Naive thymus-derived CD8-positive, alpha-beta T cell (primary cell): ENCODE measurements around the gene CRYBB1. TPM values are rescaled to one million over a fixed set of nuclear protein-coding genes. Genes with fewer than 3 reads are reported as not detected.

Experiments used
- ATAC-seq, 2 donors: fragments of 150-1000 bp; cut with Tn5 transposase in 1 of 2; sonication (Bioruptor Pico), chemical (Tn5 transposase) in 1 of 2; 1 replicate in 1 of 2; 2 replicates in 1 of 2; pipeline ENCODE4 v1.10.0; 2021; ENCODE audit warnings: mild to moderate bottlenecking in 2 of 2, moderate library complexity in 2 of 2
- POLR2A ChIA-PET: fragments of 350-600 bp; sonication (Branson Sonifier 250); formaldehyde crosslinking; loops from one replicate; lab custom pipeline; 2021; ENCODE audit warnings: antibody characterized with exemption; lab: Charles Lee
- DNase-seq, 10 donors: peaks; one replicate each; pipeline versions ENCODE4 v3.0.0 to v3.0.0-alpha.2; 2020 to 2022
- H3K27ac Mint-ChIP-seq, 10 donors: one replicate each; pipeline ENCODE4 v1.8.0; 2020 to 2022; ENCODE audit warnings: mild to moderate bottlenecking in 10 of 10, mixed read lengths in 10 of 10, moderate library complexity in 4 of 10, inconsistent platforms in 1 of 10
- H3K27me3 Mint-ChIP-seq, 5 donors: one replicate each; pipeline ENCODE4 v1.8.0; 2021 to 2022; ENCODE audit warnings: mixed read lengths in 5 of 5
- H3K36me3 Mint-ChIP-seq, 3 donors: one replicate each; pipeline ENCODE4 v1.8.0; 2020 to 2022; ENCODE audit warnings: mixed read lengths in 3 of 3, mild to moderate bottlenecking in 2 of 3, inconsistent platforms in 1 of 3
- H3K4me1 Mint-ChIP-seq, 4 donors: one replicate each; pipeline ENCODE4 v1.8.0; 2021 to 2022; ENCODE audit warnings: mixed read lengths in 4 of 4
- H3K4me3 Mint-ChIP-seq, 10 donors: one replicate each; pipeline ENCODE4 v1.8.0; 2020 to 2022; ENCODE audit warnings: mild to moderate bottlenecking in 10 of 10, mixed read lengths in 10 of 10, moderate library complexity in 6 of 10, inconsistent platforms in 1 of 10
- H3K9me3 Mint-ChIP-seq, 9 donors: one replicate each; pipeline ENCODE4 v1.8.0; 2020 to 2022; ENCODE audit warnings: mixed read lengths in 9 of 9, mild to moderate bottlenecking in 3 of 9, inconsistent platforms in 1 of 9, moderate library complexity in 1 of 9
- polyA plus RNA-seq, 3 donors: library from polyadenylated mRNA; unstranded; fragments of 300-500 nt; fragmentation: Illumina TruSeq; gene quantifications; one replicate each; pipeline ENCODE4 v1.2.3, GENCODE V29; 2021
- total RNA-seq, 8 experiments: library from RNA in 2 of 8; stranded (reverse) in 2 of 8; gene quantifications; one replicate each; pipeline ENCODE4 v1.2.3 and lab custom pipeline; 2021 to 2026

The CRYBB1 gene
- total and polyA plus RNA-seq, 5 experiments from 2014 or later = not detected

DNA sequence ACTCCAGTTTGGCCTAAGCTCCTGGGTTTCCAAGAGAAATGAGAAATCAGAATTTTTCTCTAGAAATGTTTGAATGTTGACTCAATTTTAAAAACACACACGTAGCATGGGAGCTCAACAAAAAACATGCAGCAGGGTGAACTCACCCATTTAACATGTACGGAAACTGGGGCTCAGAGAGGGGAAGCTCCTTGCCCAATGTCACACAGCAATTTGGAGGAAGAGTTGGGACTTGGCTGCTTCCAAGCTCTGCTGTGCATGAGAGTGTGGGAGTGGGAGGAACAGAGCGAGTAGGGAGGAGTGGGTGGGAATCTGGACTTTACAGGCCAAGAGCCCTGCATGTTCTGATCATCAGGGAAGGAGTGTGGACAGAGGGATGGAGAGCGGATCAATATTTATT lies 33.8 kb downstream of the CRYBB1 start:
- Mint-ChIP-seq H3K4me3 (peak overlapping the region in 9 of 10 donors; percentile 19 to 90 (median 56)), H3K36me3 (peaks cover 0 to 37% (median 6%) of the 10 kb centered on the region in 3 donors), H3K27ac (peak overlapping the region; percentile 56 to 95 (median 91)), H3K27me3 (no peaks in the 10 kb centered on the region), H3K4me1 (peaks cover 52 to 94% (median 90%) of the 10 kb centered on the region in 4 donors), H3K9me3 (peaks cover 0 to 3% (median 0%) of the 10 kb centered on the region in 9 donors)
- no peak for DNase-seq
- POLR2A ChIA-PET = interaction anchor here (0.9 to 1.9 kb wide), 3 partner anchors 13 to 87 kb away, joined by 3 to 4 read pairs (median 3); no protein-coding TSS in a partner anchor
- ATAC-seq = no peak

DNA sequence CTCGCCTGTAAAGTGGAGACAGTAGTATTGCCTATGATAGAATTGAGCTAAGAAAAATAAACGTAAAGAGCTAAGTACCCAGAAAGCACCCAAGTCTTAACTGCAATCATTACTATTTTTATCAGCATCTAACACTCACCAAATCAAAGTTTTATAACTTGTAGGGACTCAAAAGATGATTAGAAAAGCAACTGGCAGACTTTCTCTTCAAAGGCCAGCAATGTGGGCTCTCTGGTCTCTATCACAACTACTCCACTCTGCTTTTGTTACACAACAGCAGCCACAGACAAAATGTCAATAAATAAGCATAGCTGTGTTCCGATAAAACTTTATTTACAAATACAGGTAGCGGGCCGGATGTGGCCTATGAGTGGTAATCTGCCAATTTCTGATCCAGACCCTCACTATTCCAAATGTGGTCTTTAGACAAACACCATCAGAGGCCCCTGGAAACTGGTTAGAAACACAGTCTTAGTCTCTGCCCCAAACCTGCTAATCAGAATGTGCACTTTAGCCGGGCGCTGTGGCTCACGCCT lies 36.1 kb downstream of the CRYBB1 start:
- Mint-ChIP-seq H3K4me1 (peaks cover 52 to 91% (median 84%) of the 10 kb centered on the region in 4 donors), H3K36me3 (peaks cover 0 to 38% (median 6%) of the 10 kb centered on the region in 3 donors), H3K4me3 (peak overlapping the region in 4 of 10 donors; percentile 10 to 77 (median 51)), H3K9me3 (no peaks in the 10 kb centered on the region), H3K27me3 (no peaks in the 10 kb centered on the region), H3K27ac (peak overlapping the region in 9 of 10 donors; percentile 84 to 97 (median 92))
- POLR2A ChIA-PET = interaction anchor here (1.0 kb wide), 1 partner anchor 26 kb away, joined by 5 read pairs; no protein-coding TSS in a partner anchor
- ATAC-seq (no peak), DNase-seq (no peak)

DNA sequence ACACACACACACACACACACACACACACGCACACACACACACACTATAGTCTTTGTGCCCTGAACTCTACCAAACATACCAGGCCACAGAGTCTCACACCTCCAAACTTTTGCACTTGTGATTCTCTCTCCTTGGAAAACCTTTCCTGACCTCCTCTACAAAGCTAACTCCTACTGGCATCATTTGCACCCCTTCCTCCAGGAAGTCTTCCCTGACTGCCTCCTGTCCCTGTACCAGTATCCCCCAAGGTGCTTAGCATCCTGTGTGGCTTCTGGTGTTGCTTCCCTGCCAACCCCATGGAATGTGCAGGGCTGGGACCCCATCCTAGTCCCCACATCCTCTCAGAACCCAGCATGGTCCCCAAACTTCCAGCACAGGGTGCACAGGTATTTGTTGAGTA lies 36.8 kb downstream of the CRYBB1 start:
- H3K36me3 Mint-ChIP-seq = peaks cover 0 to 45% (median 6%) of the 10 kb centered on the region in 3 donors
- ATAC-seq (no peak), DNase-seq (no peak)
- POLR2A ChIA-PET = interaction anchor here (1.0 to 2.2 kb wide), 2 partner anchors 27 to 90 kb away, joined by 5 to 7 read pairs; no protein-coding TSS in a partner anchor
- H3K27me3 Mint-ChIP-seq = no peaks in the 10 kb centered on the region
- peak overlapping the region; percentile 84 to 97 (median 92) for H3K27ac Mint-ChIP-seq
- no peaks in the 10 kb centered on the region for H3K9me3 Mint-ChIP-seq
- H3K4me3 Mint-ChIP-seq = peak overlapping the region; percentile 22 to 80 (median 72)
- peaks cover 55 to 90% (median 84%) of the 10 kb centered on the region in 4 donors for H3K4me1 Mint-ChIP-seq

DNA sequence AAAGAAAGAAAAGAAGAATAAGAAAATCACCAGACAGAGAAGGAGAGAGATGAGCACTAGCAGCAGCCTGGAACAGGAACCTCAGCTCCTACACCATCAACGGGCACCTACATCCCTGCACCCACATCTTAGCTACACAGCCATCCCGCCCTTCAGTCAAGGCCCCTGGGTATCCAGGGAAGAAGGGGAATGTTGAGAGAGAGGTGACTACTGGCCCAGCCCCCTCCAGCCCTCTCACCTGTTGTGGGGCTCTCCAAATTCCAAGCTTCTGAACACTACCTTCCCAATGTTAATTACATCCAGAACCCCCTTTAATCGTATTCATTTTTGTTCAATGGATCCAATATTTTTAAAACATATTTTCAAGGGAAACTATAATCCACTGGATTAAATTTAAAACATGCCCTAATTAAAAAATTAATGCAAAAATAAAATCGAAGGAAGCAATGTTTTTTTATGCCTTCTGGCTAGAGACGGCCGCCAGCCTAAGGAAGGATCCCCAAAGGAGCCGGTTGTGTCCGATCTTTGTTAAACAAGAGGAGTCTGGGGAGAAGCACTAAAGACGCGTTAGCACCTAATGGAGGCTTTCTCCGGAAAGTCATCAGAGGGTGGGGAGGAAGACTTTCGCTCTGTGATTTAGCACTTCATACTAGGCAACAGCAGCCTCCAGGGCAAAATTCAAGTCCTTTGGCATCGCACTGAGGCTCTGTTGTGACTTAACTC lies 37.4 kb downstream of the CRYBB1 start:
- Mint-ChIP-seq H3K36me3 (peaks cover 0 to 46% (median 6%) of the 10 kb centered on the region in 3 donors), H3K9me3 (no peaks in the 10 kb centered on the region), H3K27me3 (no peaks in the 10 kb centered on the region), H3K4me1 (peaks cover 53 to 89% (median 81%) of the 10 kb centered on the region in 4 donors), H3K27ac (peak overlapping the region; percentile 84 to 97 (median 92)), H3K4me3 (peak overlapping the region; percentile 76 to 88 (median 81))
- DNase-seq (no peak), ATAC-seq (no peak)
- POLR2A ChIA-PET = interaction anchor here (2.2 to 2.5 kb wide), 2 partner anchors 17 to 91 kb away, joined by 7 to 13 read pairs; no protein-coding TSS in a partner anchor

DNA sequence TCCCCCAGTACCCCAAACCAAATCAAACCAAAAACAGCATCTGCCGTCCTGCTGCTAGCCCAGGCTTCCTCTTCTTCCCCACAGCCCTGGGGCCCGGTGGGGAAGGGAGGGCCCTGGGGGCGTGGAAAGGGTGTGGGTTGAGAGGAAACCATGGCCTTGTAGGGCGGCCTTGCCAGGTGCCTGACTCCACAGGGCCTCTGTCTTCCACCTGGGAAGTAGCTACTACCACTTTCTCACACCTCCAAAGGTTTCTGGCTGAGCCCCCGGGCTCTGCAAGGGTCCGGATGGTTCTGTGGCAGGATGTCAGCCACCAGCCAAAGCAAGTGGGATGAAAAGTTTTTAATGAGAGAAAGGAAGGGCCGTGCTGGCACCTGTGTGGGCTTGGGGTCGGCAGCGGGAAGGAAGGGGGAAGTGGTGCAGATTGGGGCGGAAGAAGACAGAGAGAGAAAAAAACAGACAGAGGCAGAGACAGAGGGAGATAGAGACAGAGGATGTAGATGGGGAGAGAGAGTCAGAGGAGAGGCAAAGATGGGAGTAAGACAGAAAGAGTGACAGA lies 38.4 kb downstream of the CRYBB1 start:
- Mint-ChIP-seq H3K4me1 (peaks cover 51 to 89% (median 81%) of the 10 kb centered on the region in 4 donors), H3K27ac (peak overlapping the region; percentile 87 to 97 (median 92)), H3K36me3 (peaks cover 0 to 53% (median 6%) of the 10 kb centered on the region in 3 donors), H3K4me3 (peak overlapping the region; percentile 76 to 88 (median 81)), H3K9me3 (no peaks in the 10 kb centered on the region), H3K27me3 (no peaks in the 10 kb centered on the region)
- peak; percentile 38 to 75 (median 56) for DNase-seq
- peak; percentile 94 to 96 for ATAC-seq
- POLR2A ChIA-PET = interaction anchor here (0.7 to 2.5 kb wide), 11 partner anchors 9 to 95 kb away, joined by 3 to 13 read pairs (median 5); partner anchors contain the start of gene TFIP11

DNA sequence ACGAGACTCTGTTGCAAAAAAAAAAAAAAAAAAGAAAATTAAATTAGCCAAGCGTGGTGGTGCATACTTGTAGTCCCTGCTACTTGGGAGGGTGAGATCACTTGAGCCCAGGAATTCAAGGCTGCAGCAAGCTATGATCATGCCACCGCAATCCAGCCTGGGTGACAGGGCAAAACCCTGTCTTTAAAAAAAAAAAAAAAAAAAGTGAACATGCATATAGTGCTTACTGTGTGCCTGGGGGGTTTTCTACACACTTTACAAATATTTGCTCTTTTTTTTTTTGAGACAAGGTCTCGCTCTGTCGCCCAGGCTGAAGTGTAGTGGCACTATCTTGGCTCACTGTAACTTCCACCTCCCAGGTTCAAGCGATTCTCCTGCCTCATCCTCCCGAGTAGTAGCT lies 40.7 kb downstream of the CRYBB1 start:
- ATAC-seq (no peak), DNase-seq (no peak)
- POLR2A ChIA-PET = interaction anchor here (0.7 to 1.7 kb wide), 4 partner anchors 8 to 94 kb away, joined by 3 to 9 read pairs (median 4); no protein-coding TSS in a partner anchor
- H3K4me1 Mint-ChIP-seq = peaks cover 60 to 89% (median 87%) of the 10 kb centered on the region in 4 donors
- H3K9me3 Mint-ChIP-seq = no peaks in the 10 kb centered on the region
- H3K27me3 Mint-ChIP-seq = no peaks in the 10 kb centered on the region
- peak overlapping the region in 1 of 10 donors; percentile 24 for H3K4me3 Mint-ChIP-seq
- H3K36me3 Mint-ChIP-seq = peaks cover 0 to 36% (median 0%) of the 10 kb centered on the region in 3 donors
- H3K27ac Mint-ChIP-seq = peak overlapping the region in 7 of 10 donors; percentile 15 to 97 (median 77)

DNA sequence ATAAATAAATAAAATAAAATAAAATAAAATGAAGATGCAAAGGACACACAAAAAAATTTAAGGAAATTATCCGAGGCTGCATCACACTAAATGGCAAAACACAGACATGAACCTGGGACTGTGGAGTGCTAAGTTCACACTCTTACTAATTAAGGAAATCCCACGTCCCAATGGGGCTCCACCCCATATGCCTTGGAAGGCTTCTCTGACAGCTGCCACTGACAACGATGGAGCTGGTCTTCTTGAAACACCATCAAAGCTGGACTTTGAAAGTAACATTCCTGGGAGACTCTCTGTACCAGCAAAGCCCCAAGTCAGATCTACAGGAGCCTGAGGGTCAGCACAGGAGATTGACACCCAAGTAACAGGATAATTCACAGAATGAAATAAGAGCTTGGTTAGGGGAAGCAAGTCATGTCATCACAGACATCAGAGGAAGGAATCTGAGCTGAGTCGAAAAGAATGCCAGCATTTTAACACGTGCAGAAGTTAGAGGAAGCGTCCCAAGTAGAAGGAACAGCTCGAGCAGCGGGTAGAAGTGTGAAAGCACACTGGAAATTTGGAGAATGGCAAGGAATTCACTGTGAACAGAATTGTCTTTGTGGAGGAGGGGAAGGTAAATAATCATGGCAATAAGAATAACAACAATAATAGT lies 41.7 kb downstream of the CRYBB1 start:
- H3K4me1 Mint-ChIP-seq = peaks cover 65 to 91% (median 89%) of the 10 kb centered on the region in 4 donors
- H3K36me3 Mint-ChIP-seq = peaks cover 0 to 29% (median 0%) of the 10 kb centered on the region in 3 donors
- no peaks in the 10 kb centered on the region for H3K9me3 Mint-ChIP-seq
- DNase-seq (no peak), ATAC-seq (no peak)
- peak overlapping the region in 9 of 10 donors; percentile 6 to 81 (median 56) for H3K27ac Mint-ChIP-seq
- POLR2A ChIA-PET = interaction anchor here (0.6 to 1.7 kb wide), 4 partner anchors 11 to 95 kb away, joined by 3 to 9 read pairs (median 4); no protein-coding TSS in a partner anchor
- no peaks in the 10 kb centered on the region for H3K27me3 Mint-ChIP-seq
- peak overlapping the region in 3 of 10 donors; percentile 5 to 41 (median 11) for H3K4me3 Mint-ChIP-seq

DNA sequence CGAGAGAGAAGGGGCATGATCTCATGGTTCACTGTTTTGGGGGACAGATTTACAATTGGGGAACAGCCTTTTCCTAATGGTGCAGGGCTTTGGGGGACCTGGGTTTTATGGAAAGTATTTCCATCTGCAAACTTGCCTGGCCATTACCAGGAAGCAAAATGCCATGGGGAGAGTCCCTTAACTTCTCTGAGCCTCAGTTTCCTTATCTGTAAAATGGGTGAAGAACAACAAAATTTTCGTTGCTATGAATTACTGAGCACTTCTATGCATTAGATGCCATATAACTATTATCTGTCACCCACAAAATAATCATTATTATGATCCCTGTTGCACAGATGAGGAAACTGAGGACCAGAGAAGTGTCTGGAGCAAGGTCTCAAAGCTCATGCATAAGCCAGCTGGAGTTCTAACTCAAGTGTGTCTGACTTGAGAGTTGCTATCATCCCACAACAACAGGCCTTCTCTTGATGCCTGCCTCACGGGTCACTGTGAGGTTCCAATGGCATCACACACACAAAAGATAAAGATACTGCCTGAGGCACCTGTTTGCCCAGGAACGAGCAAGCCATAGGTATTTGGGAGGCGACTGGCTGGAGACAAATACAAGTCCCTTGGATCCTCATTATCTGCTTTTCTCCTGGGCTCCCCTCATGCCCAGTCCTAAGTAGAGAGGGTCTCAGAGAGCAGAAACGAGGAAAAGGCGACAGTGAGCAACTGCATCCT lies 43.7 kb downstream of the CRYBB1 start:
- Mint-ChIP-seq H3K27ac (peak overlapping the region; percentile 81 to 93 (median 89)), H3K4me3 (peak overlapping the region in 9 of 10 donors; percentile 20 to 71 (median 57)), H3K9me3 (no peaks in the 10 kb centered on the region), H3K4me1 (peaks cover 62 to 89% (median 87%) of the 10 kb centered on the region in 4 donors), H3K27me3 (no peaks in the 10 kb centered on the region), H3K36me3 (peaks cover 0 to 24% (median 0%) of the 10 kb centered on the region in 3 donors)
- ATAC-seq = peak in 1 of 2 donors; percentile 10
- POLR2A ChIA-PET = interaction anchor here (0.6 kb wide), 1 partner anchor 18 kb away, joined by 4 read pairs; no protein-coding TSS in a partner anchor
- DNase-seq = no peak

DNA sequence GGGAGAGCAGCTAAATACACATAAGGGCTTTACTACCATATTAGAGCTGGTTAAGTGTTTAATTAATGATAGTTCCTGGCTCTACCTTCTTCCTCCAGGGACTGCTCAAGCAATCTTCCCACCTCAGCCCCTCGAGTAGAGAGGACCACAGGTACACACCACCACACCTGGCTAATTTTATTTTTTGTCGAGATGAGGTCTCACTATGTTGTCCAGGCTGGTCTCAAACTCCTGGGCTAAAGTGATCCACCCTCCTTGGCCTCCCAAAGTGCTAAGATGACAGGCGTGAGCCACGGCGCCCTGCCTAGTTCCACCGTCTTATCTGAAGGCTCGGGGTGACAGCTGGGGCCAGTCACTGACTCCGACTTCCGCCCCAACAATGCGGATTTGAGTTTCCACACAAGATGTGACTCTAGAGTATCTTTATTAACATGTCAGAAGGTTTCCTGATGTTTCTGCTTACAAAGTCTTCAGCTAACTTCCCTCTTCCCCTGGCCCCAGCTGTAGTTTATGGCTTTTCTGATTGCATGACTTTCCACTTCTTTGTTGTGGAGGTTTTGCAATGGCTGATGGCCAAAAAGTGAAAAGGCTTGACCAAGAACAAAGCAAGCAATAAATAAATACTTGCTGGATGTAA lies 44.7 kb downstream of the CRYBB1 start:
- peak in 2 of 10 donors; percentile 24 to 31 for DNase-seq

DNA sequence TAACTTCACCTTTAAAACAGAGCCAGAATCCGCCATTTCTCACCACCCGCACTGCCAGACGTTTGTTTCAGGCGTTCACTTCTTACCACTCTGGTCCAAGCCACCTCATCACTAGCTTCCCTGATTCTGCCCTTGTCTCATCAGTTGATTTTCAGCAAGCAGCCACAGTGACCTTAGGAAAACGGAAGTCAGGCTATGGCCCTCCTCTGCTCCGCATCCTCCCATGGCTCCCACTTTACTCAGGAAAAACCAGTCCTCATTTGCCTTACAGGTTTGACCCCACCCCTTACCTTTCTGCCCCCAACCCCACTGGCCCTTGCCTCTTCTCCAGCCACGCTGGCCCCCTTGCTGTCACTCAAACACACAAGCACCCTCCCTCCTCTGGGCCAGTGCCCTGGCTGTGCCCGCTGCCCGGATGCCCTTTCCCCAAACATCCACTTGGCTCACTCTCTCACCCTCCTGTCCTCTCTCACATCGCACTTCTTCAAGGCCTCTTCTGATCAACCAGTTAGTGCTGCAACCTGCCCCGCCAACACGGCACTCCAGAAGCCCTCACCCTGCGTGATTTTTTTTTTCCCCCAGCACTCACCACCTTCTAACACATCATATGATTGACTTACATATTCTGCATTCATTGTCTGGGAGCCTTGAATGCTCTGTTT lies 46.8 kb downstream of the CRYBB1 start:
- Mint-ChIP-seq H3K9me3 (no peaks in the 10 kb centered on the region), H3K27ac (peak overlapping the region; percentile 77 to 97 (median 86)), H3K27me3 (no peaks in the 10 kb centered on the region), H3K4me3 (peak overlapping the region; percentile 29 to 79 (median 43)), H3K4me1 (peaks cover 61 to 96% (median 91%) of the 10 kb centered on the region in 4 donors), H3K36me3 (peaks cover 0 to 19% (median 0%) of the 10 kb centered on the region in 3 donors)
- POLR2A ChIA-PET = no interaction called here
- no peak for DNase-seq
- ATAC-seq = peak in 1 of 2 donors; percentile 70

More for the DNA sequence above, 44.7 kb downstream of the CRYBB1 start:
- Mint-ChIP-seq H3K27ac (peak overlapping the region; percentile 84 to 93 (median 90)), H3K27me3 (no peaks in the 10 kb centered on the region), H3K9me3 (no peaks in the 10 kb centered on the region), H3K4me3 (peak overlapping the region; percentile 36 to 78 (median 61)), H3K4me1 (peaks cover 61 to 89% (median 86%) of the 10 kb centered on the region in 4 donors), H3K36me3 (peaks cover 0 to 24% (median 0%) of the 10 kb centered on the region in 3 donors)
- POLR2A ChIA-PET = interaction anchor here (0.8 to 0.9 kb wide), 3 partner anchors 13 to 18 kb away, joined by 3 read pairs; no protein-coding TSS in a partner anchor
- peak; percentile 71 to 76 for ATAC-seq
